Measurements from ENCODE around the gene BARHL2. TPM values are rescaled to one million over a fixed set of nuclear protein-coding genes. Genes with fewer than 3 reads are reported as not detected.
A peak's percentile ranks its signal among the peaks of the same experiment; 100 is the strongest.

Gene BARHL2
- total RNA-seq, 1 experiment from 2014 or later, result not detected

- no peak for TF ChIP-seq SIN3A (IDR thresholded peaks at IDR 0.05; ENCODE audit: borderline replicate concordance, insufficient read depth, low read depth, low read length)
- no peak for TF ChIP-seq REST (IDR thresholded peaks at IDR 0.05; ENCODE audit: insufficient read depth in 1 of 2, low read depth in 2 of 2, low read length in 1 of 2)
- TF ChIP-seq POLR2AphosphoS5 (IDR thresholded peaks at IDR 0.05; ENCODE audit: low read depth, low read length), result no peak
- no peak for TF ChIP-seq TCF7L2 (IDR thresholded peaks at IDR 0.05; ENCODE audit: low read depth, low read length)
- no peak for TF ChIP-seq CTCF (IDR thresholded peaks at IDR 0.05)
- Histone ChIP-seq H3K27ac (ENCODE audit: low read length) (no peak overlapping the region), H3K9me3 (ENCODE audit: control insufficient read depth, insufficient read depth, low read depth, low read length) (no peaks in the 10 kb centered on the region), H3K4me3 (ENCODE audit: low read depth in 2 of 2, low read length in 2 of 2) (no peak overlapping the region), H3K27me3 (ENCODE audit: control insufficient read depth, insufficient read depth, low read length) (peaks cover 11% of the 10 kb centered on the region), H3K4me1 (ENCODE audit: control insufficient read depth, insufficient read depth, low read length) (no peaks in the 10 kb centered on the region), H3K36me3 (ENCODE audit: control insufficient read depth, insufficient read depth, low read length) (no peaks in the 10 kb centered on the region)
- BruUV-seq (replicated peaks), result no TSS peak
- DNase-seq (ENCODE audit: low read depth, low spot score) (no peak), ATAC-seq (no peak)
- intact Hi-C loops (cut with micrococcal nuclease; ENCODE audit: unreplicated experiment), result no loop called here
- POLR2A ChIA-PET, result interaction anchor here (0.5 kb wide), 1 partner anchor 123 kb away, joined by 5 read pairs; no protein-coding TSS in a partner anchor
- CTCF ChIA-PET, result no interaction called here
- in situ Hi-C loops (cut with HindIII; ENCODE audit: low pct_unique_long_range_greater_than_20kb, low sequenced_read_pairs), result no loop called here
Measured at GRCh38 chr1:90714521-90714951, 2.6 kb downstream of the BARHL2 start.

GRCh38 chr1:90713741-90714509 is 3.2 kb downstream of the BARHL2 start:
- Histone ChIP-seq H3K27ac (ENCODE audit: low read length) (no peak overlapping the region), H3K27me3 (ENCODE audit: control insufficient read depth, insufficient read depth, low read length) (peaks cover 15% of the 10 kb centered on the region), H3K4me1 (ENCODE audit: control insufficient read depth, insufficient read depth, low read length) (no peaks in the 10 kb centered on the region), H3K36me3 (ENCODE audit: control insufficient read depth, insufficient read depth, low read length) (no peaks in the 10 kb centered on the region), H3K4me3 (ENCODE audit: low read depth in 2 of 2, low read length in 2 of 2) (no peak overlapping the region), H3K9me3 (ENCODE audit: control insufficient read depth, insufficient read depth, low read depth, low read length) (no peaks in the 10 kb centered on the region)
- intact Hi-C loops (cut with micrococcal nuclease; ENCODE audit: unreplicated experiment) (no loop called here), in situ Hi-C loops (cut with HindIII; ENCODE audit: low pct_unique_long_range_greater_than_20kb, low sequenced_read_pairs) (no loop called here)
- BruUV-seq (replicated peaks), result no TSS peak
- no peak for DNase-seq (ENCODE audit: low read depth, low spot score)
- ChIA-PET CTCF (no interaction called here), POLR2A (no interaction called here)
- TF ChIP-seq REST (IDR thresholded peaks at IDR 0.05; ENCODE audit: insufficient read depth in 1 of 2, low read depth in 2 of 2, low read length in 1 of 2) (no peak), SIN3A (IDR thresholded peaks at IDR 0.05; ENCODE audit: borderline replicate concordance, insufficient read depth, low read depth, low read length) (no peak), CTCF (IDR thresholded peaks at IDR 0.05) (no peak), POLR2AphosphoS5 (IDR thresholded peaks at IDR 0.05; ENCODE audit: low read depth, low read length) (no peak), TCF7L2 (IDR thresholded peaks at IDR 0.05; ENCODE audit: low read depth, low read length) (no peak)
- ATAC-seq, result peak; percentile 53; the same call in 1 of the 2 replicates
